Measurements from ENCODE around the gene ENTPD8.

DNA sequence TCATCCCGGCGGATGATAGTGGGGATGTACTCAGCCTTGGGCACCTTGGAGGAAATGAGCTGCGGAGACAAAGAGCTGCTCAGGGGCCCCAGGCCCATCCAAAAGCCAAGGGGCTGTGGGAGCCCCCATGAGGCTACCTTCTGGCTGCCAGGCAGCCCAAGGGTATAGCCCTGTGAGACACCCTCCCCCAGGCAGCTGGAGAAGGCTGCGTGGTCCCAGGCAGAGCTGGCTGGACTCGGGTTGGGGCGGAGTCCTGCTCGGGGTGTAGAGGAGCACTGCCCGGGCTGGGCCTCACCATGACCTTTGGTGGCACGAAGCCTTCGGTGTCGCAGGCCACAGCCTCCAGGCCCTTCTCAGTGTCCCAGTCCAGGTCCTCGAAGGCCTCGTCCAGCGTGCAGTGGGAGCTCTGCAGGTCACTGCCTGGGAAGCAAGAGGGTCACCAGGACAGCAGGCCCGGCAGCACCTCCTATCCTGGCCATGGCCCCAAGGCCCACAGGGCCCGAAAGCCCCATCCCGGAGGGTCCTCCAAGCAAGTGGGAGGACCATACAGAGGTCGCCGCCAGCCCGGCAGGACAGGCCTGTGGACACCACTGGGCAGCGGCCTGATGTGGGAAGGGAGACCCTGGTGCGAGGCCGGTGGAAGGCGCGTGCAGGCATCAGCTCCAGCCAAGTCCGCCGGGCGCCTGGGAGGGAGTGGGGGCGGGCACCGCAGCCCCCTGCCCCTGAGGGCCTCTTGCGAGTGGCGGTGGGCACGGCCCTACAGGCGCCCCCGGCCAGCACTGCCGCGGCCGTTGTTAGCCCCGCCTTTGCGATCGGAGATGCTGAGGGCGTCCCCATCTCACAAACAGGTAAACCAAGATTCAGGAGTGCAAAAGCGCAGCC lies 11.8 kb upstream of the ENTPD8 start:
- TF ChIP-seq, protein P1, sequence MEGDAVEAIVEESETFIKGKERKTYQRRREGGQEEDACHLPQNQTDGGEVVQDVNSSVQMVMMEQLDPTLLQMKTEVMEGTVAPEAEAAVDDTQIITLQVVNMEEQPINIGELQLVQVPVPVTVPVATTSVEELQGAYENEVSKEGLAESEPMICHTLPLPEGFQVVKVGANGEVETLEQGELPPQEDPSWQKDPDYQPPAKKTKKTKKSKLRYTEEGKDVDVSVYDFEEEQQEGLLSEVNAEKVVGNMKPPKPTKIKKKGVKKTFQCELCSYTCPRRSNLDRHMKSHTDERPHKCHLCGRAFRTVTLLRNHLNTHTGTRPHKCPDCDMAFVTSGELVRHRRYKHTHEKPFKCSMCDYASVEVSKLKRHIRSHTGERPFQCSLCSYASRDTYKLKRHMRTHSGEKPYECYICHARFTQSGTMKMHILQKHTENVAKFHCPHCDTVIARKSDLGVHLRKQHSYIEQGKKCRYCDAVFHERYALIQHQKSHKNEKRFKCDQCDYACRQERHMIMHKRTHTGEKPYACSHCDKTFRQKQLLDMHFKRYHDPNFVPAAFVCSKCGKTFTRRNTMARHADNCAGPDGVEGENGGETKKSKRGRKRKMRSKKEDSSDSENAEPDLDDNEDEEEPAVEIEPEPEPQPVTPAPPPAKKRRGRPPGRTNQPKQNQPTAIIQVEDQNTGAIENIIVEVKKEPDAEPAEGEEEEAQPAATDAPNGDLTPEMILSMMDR (IDR thresholded peaks at IDR 0.05): no peak
- TF ChIP-seq POLR2A (IDR thresholded peaks at IDR 0.05): no peak

All from uterus (tissue), 2 donors.